SK-N-MC (cell line): Measurements from ENCODE around the gene MEIOB.
"Not testable (repeated sequence)": the region's sequence is repeated elsewhere in the genome, so short reads cannot be mapped to it uniquely, and the experiment has no call there.

Experiments
- DNase-seq: peaks from one replicate; pipeline ENCODE4 v3.0.0-alpha.2; 2011; ENCODE audit warnings: low read depth, low spot score
- H3K27ac ChIP-seq: fragments of 200-600 bp; sonication (generic); 2 replicates; pipeline ENCODE4 v1.5.1; 2016; ENCODE audit warnings: mixed run types
- H3K36me3 ChIP-seq: fragments of 200-600 bp; sonication (generic); 2 replicates; pipeline ENCODE4 v1.6.1; 2017; ENCODE audit warnings: antibody characterized with exemption, low read length, mixed read lengths; ENCODE audit not compliant: insufficient read depth
- H3K4me3 ChIP-seq: fragments of 200-600 bp; sonication (generic); 2 replicates; pipeline ENCODE4 v1.5.1; 2016
- H3K9ac ChIP-seq: fragments of 200-600 bp; sonication (generic); 2 replicates; pipeline ENCODE4 v1.8.0; 2017; ENCODE audit warnings: mixed run types, mixed read lengths; ENCODE audit not compliant: insufficient read length
- H3K9me3 ChIP-seq: fragments of 200-600 bp; sonication (generic); 2 replicates; pipeline ENCODE4 v1.6.1; 2017; ENCODE audit warnings: low read depth, mild to moderate bottlenecking, antibody characterized with exemption, low read length, moderate library complexity, mixed read lengths
- EZH2 ChIP-seq: fragments of 200-600 bp; sonication (generic); IDR thresholded peaks from one replicate; pipeline ENCODE4 v1.6.1; 2017; ENCODE audit warnings: antibody characterized with exemption
- FOXP2 ChIP-seq: optimal IDR thresholded peaks from 2 replicates; pipeline ENCODE3; 2011; ENCODE audit warnings: mild to moderate bottlenecking, moderate library complexity; ENCODE audit not compliant: insufficient read depth; ENCODE audit errors: extremely low read length, control extremely low read depth
- POLR2AphosphoS5 ChIP-seq: IDR thresholded peaks from 2 replicates; pipeline ENCODE4 v1.6.1; 2012; ENCODE audit warnings: mild to moderate bottlenecking, low read depth, low read length, borderline replicate concordance

The MEIOB gene, protein sequence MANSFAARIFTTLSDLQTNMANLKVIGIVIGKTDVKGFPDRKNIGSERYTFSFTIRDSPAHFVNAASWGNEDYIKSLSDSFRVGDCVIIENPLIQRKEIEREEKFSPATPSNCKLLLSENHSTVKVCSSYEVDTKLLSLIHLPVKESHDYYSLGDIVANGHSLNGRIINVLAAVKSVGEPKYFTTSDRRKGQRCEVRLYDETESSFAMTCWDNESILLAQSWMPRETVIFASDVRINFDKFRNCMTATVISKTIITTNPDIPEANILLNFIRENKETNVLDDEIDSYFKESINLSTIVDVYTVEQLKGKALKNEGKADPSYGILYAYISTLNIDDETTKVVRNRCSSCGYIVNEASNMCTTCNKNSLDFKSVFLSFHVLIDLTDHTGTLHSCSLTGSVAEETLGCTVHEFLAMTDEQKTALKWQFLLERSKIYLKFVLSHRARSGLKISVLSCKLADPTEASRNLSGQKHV

DNA sequence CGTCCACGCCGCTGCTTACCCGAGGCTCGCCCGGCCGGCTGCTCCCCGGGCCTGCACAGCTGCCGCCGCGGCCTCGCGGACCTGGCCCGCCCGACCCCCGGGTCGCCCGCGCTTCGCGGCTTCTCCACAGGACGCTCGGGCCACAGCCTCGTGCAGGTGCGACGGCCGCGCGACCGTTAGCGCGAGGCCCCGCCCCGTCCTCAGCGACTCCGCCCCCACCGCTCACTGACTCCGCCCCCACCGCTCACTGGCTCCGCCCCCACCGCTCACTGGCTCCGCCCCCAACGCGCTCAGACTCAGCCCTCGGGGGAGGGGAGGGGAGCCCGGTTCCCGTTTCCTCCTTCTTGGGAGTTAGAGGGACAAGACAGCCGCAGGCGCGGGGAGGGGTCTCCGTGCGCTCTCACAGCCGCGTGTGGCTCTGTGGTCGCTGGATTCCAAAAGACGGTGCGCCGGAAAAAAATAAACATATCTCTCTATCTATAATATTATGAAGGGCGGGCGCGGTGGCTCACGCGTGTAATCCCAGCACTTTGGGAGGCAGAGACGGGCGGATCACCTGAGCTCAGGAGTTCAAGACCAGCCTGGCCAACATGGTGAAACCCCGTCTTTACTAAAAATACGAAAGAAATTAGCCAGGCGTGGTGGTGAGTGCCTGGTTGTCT, at the start of gene MEIOB:
TSS of gene MEIOB (minus strand) at position 191 of the 662 bp plus-strand sequence. CDS start 3,989 bp downstream, outside the sequence.
- H3K9me3 ChIP-seq: no peaks in the 10 kb centered on the region
- no peak for DNase-seq
- peak within 1 kb of the TSS; percentile 70 for H3K4me3 ChIP-seq
- no peak within 1 kb of the TSS for H3K9ac ChIP-seq
- H3K36me3 ChIP-seq: no peaks in the 10 kb centered on the region
- no peak within 1 kb of the TSS for H3K27ac ChIP-seq
- no peak for TF ChIP-seq FOXP2
- TF ChIP-seq POLR2AphosphoS5: no peak; the same call in 1 of the 2 replicates
- TF ChIP-seq EZH2: no peak

GRCh38 chr16:1920727-1921171, 48.8 kb upstream of the MEIOB start:
- TF ChIP-seq FOXP2 (no peak), POLR2AphosphoS5 (no peak), EZH2 (no peak)
- no peak for DNase-seq
- H3K9me3 ChIP-seq: no peaks in the 10 kb centered on the region
- no peak overlapping the region for H3K4me3 ChIP-seq
- no peaks in the 10 kb centered on the region for H3K36me3 ChIP-seq
- H3K9ac ChIP-seq: no peak overlapping the region
- no peak overlapping the region for H3K27ac ChIP-seq

- H3K9me3 ChIP-seq, DNase-seq, H3K36me3 ChIP-seq, H3K4me3 ChIP-seq, H3K27ac ChIP-seq, H3K9ac ChIP-seq: not testable (repeated sequence)
These were observed 48.2 kb upstream of the MEIOB start for GRCh38 chr16:1920122-1920521.

DNA sequence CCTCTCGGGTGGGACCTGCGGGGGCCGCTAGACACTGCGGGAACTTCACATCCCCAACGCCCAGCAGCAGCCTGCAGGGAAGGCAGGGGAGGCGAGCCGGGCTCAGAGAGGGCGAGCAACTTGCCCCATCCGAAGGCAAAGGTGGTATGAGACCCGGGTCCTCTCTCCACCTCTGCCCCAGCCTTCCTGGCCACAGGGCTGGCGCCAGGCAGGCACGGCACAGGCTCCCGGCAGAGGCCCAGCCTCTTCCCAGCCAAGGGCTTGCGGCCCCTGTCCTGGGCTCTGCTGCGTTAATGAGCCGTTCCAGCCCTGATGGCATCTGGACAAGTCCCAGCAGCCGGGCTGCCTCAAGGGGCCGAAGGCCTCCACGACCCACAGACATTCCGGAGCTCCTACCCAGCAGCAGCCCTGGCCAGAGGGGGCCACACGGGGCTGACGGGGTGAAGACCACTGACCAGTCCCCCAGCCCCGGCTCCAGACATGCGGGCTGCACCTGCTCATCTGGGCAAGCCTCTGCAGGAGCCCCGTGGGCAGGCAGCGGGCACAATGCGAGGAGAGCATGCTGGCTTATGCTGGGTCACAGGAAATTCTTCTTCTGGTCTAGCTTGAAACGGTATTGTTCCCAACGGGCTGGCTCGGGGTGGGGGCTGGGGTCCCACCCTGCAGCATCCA, 47.5 kb upstream of the MEIOB start:
- H3K9me3 ChIP-seq: no peaks in the 10 kb centered on the region
- no peak overlapping the region for H3K4me3 ChIP-seq
- DNase-seq: no peak
- no peak overlapping the region for H3K27ac ChIP-seq
- TF ChIP-seq EZH2: no peak
- no peak for TF ChIP-seq POLR2AphosphoS5
- TF ChIP-seq FOXP2: no peak
- no peaks in the 10 kb centered on the region for H3K36me3 ChIP-seq
- H3K9ac ChIP-seq: no peak overlapping the region

DNA sequence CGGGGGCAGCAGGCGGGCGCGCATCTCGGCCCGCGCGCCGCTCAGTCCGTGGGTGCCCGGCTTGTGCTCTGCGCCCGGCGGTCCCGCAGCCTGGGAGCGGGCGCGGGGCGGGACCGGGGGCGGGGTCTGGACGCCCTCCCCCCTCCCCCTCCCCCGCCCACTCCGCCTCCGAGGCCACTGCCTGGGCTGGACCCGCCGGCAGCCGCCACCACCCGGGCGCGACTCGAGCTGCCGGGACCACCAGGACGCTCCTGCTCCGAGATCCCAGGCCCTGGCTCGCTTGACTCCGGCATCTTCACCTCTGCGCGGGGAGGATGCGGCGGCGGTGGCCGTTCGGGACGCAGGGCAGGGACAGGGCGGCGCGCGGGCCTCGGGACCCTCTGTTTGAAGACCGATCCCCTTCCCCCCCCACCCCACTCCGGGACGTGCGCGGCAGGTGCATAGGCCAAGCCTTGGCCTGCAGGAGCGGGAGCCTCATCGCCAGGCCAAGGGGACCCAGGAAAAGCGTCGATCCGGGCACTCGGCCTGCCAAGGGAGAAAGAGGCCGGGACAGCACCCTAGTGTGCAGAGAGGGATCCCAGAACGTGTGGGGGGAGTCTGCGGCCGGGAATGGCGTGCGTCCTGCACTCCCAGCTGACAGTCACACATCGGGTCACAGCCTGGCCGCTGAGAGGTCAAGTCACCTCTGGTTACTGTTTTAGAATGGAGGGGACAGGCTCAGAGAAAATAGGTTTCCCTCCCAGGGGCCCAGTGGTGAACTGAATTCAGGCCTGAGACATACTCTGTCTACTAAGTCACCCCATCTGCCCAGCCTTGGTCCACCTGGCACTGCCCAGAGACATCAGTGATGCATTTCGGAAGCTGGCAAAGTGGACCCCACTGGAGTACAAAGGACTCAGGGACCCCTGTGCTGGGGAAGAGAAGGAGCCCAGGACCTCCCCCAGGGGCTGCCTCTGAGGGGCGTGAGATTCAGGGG, 46.7 kb upstream of the MEIOB start, which contains the start of gene HS3ST6:
TSS of gene HS3ST6 (minus strand) at position 65 of the 976 bp plus-strand sequence. CDS start 92 bp downstream, outside the sequence.
- Histone ChIP-seq H3K36me3 (no peaks in the 10 kb centered on the region), H3K9ac (no peak within 1 kb of the TSS)
- DNase-seq: no peak

GRCh38 chr16:1917665-1918350, 45.8 kb upstream of the MEIOB start:
- TF ChIP-seq FOXP2 (no peak), EZH2 (no peak)
- no peak overlapping the region for H3K27ac ChIP-seq
- no peak overlapping the region for H3K9ac ChIP-seq
- DNase-seq: no peak
- no peaks in the 10 kb centered on the region for H3K9me3 ChIP-seq
- H3K4me3 ChIP-seq: no peak overlapping the region
- no peaks in the 10 kb centered on the region for H3K36me3 ChIP-seq

More for the DNA sequence above, 46.7 kb upstream of the MEIOB start, which contains the start of gene HS3ST6:
- Histone ChIP-seq H3K27ac (no peak within 1 kb of the TSS), H3K9me3 (no peaks in the 10 kb centered on the region), H3K4me3 (no peak within 1 kb of the TSS)
- TF ChIP-seq EZH2 (peak; percentile 33), POLR2AphosphoS5 (no peak)

- TF ChIP-seq EZH2: no peak
- no peaks in the 10 kb centered on the region for H3K36me3 ChIP-seq
- H3K4me3 ChIP-seq: no peak overlapping the region
- no peaks in the 10 kb centered on the region for H3K9me3 ChIP-seq
- no peak for DNase-seq
- no peak overlapping the region for H3K27ac ChIP-seq
- H3K9ac ChIP-seq: no peak overlapping the region
These were observed 45.2 kb upstream of the MEIOB start for GRCh38 chr16:1917056-1917664.
